Activated CD8-positive, alpha-beta memory T cell treated with anti-CD3 and anti-CD28 coated beads for 36 hours (primary cell): ENCODE measurements around the gene TTC8. TPM values are rescaled to one million over a fixed set of nuclear protein-coding genes. Genes with fewer than 3 reads are reported as not detected.
"Not testable (repeated sequence)": the region's sequence is repeated elsewhere in the genome, so short reads cannot be mapped to it uniquely, and the experiment has no call there.

Experiments
- CTCF ChIA-PET: fragments of 350-600 bp; sonication (Branson Sonifier 250); formaldehyde crosslinking; loops from one replicate; lab custom pipeline; 2021; ENCODE audit warnings: antibody characterized with exemption; lab: Charles Lee
- POLR2A ChIA-PET: fragments of 350-600 bp; sonication (Branson Sonifier 250); formaldehyde crosslinking; loops from one replicate; lab custom pipeline; 2021; ENCODE audit warnings: antibody characterized with exemption; lab: Charles Lee
- total RNA-seq, 2 experiments: library from RNA; stranded (reverse); gene quantifications; one replicate each; pipeline ENCODE4 v1.2.3, GENCODE V29; 2021

Gene TTC8
- total RNA-seq, 2 experiments from 2014 or later, result 7.1 to 7.4 TPM

GRCh38 chr14:88853129-88853528, 28.7 kb downstream of the TTC8 start:
- POLR2A ChIA-PET, result no interaction called here
- CTCF ChIA-PET, result no interaction called here

GRCh38 chr14:88856786-88857366, 32.4 kb downstream of the TTC8 start:
- ChIA-PET POLR2A (no interaction called here), CTCF (no interaction called here)

- CTCF ChIA-PET, POLR2A ChIA-PET: not testable (repeated sequence)
Observed at GRCh38 chr14:88857861-88858260, 33.4 kb downstream of the TTC8 start.

- POLR2A ChIA-PET, CTCF ChIA-PET: not testable (repeated sequence)
Observed at GRCh38 chr14:88859118-88859517, 34.7 kb downstream of the TTC8 start.

- ChIA-PET CTCF (no interaction called here), POLR2A (no interaction called here)
Observed at GRCh38 chr14:88863167-88863566, 38.7 kb downstream of the TTC8 start.

- ChIA-PET CTCF (no interaction called here), POLR2A (no interaction called here)
Observed at GRCh38 chr14:88864198-88864597, 39.7 kb downstream of the TTC8 start.

GRCh38 chr14:88866305-88866704, 41.9 kb downstream of the TTC8 start:
- ChIA-PET CTCF (interaction anchor here (0.7 kb wide), 1 partner anchor 1369 kb away, joined by 3 read pairs; no protein-coding TSS in a partner anchor), POLR2A (no interaction called here)

- CTCF ChIA-PET, result no interaction called here
- POLR2A ChIA-PET, result no interaction called here
Observed at GRCh38 chr14:88868558-88869159, 44.2 kb downstream of the TTC8 start.

- ChIA-PET CTCF (no interaction called here), POLR2A (no interaction called here)
Observed at GRCh38 chr14:88870777-88871176, 46.3 kb downstream of the TTC8 start.

- POLR2A ChIA-PET, result no interaction called here
- CTCF ChIA-PET, result no interaction called here
Observed at GRCh38 chr14:88871429-88871828, 47.0 kb downstream of the TTC8 start.

GRCh38 chr14:88872976-88873375, 48.5 kb downstream of the TTC8 start:
- POLR2A ChIA-PET, result no interaction called here
- CTCF ChIA-PET, result no interaction called here

- POLR2A ChIA-PET, result no interaction called here
- CTCF ChIA-PET, result no interaction called here
Observed at GRCh38 chr14:88877192-88877591, 52.7 kb downstream of the TTC8 start.

- POLR2A ChIA-PET, result no interaction called here
- CTCF ChIA-PET, result no interaction called here
Observed at GRCh38 chr14:88879022-88879421, 54.6 kb downstream of the TTC8 start.

GRCh38 chr14:88882236-88882635, 57.8 kb downstream of the TTC8 start:
- ChIA-PET CTCF (no interaction called here), POLR2A (no interaction called here)

GRCh38 chr14:88895116-88895515, 70.7 kb downstream of the TTC8 start:
- CTCF ChIA-PET, result no interaction called here
- POLR2A ChIA-PET, result no interaction called here

- POLR2A ChIA-PET, result no interaction called here
- CTCF ChIA-PET, result no interaction called here
Observed at GRCh38 chr14:88901189-88901588, 76.7 kb downstream of the TTC8 start.

GRCh38 chr14:88901991-88902390, 77.5 kb downstream of the TTC8 start:
- ChIA-PET CTCF (no interaction called here), POLR2A (no interaction called here)

- ChIA-PET POLR2A (no interaction called here), CTCF (no interaction called here)
Observed at GRCh38 chr14:88902850-88903249, 78.4 kb downstream of the TTC8 start.

GRCh38 chr14:88904206-88904647, 79.8 kb downstream of the TTC8 start:
- ChIA-PET CTCF (no interaction called here), POLR2A (no interaction called here)

GRCh38 chr14:88904864-88905263, 80.4 kb downstream of the TTC8 start:
- ChIA-PET POLR2A (no interaction called here), CTCF (no interaction called here)

GRCh38 chr14:88908216-88908615, 83.8 kb downstream of the TTC8 start:
- POLR2A ChIA-PET, result no interaction called here
- CTCF ChIA-PET, result interaction anchor here (0.6 kb wide), 1 partner anchor 51 kb away, joined by 3 read pairs; no protein-coding TSS in a partner anchor
